GM18870 (cell line): Measurements from ENCODE around the gene KLF6.

ENCODE experiments used
- ATAC-seq: cut with Tn5 transposase; IDR thresholded peaks from one replicate; pipeline ENCODE4 v1.9.1; 2021; ENCODE audit warnings: moderate library complexity; ENCODE audit not compliant: unreplicated experiment

Gene KLF6

DNA sequence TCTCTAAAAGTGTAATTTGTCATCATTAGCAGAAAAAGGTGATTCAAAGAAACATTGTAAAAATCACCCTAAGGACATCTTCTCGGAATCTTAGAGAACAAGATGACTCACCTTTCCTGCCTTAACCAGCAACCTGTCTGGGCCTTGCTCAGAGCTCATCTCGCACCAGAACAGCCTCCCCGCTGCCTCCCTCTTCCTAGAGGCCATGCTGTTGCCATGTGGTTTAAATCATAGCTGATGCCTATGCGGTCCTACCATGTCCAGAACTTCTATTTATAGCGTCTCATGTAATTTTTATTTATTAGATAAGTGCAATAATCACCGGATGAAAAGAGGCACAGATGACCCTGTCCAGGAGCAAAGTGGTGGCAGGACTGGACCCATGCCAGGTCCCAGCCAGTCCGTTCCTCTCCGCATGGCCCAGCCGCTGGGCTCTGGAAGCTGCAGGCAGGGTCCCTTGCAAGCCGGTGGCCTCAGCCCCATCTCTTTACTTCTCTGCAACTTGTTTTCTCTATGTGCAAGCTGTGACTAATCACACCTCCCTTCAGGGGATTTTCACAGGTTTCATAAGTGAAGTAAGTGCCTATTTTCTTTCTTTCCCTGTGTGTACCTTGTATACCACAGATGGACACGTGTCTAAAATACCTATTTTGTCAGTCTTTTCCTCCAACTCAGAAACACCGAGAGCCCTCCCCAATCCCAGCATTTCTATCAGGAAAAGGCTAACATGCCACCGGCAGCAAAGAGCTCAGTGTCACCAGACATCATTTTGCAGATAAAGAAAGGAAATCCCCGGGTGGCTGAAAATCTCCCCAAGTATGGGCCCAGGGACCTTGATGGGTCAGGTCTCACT is 27.1 kb downstream of the KLF6 start:
- peak; percentile 89 for ATAC-seq

DNA sequence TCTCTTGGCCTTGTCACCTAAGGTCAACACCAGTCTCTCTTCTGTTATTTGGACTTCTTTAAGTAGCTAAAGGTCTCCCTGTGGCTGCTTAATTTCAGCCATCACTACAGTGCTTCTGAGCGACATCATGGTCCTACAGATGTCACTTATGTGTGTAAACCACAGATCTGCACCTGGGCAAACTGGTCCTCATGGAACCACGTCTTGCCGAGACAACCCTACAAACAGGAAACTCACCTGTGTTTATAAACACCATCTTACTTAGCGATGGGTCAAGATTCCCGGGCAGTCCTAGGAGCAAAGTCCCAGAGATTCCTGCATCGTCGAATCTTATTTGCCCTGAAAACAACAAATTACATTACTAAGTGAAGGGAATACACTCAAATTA is 27.8 kb downstream of the KLF6 start:
- ATAC-seq: no peak

DNA sequence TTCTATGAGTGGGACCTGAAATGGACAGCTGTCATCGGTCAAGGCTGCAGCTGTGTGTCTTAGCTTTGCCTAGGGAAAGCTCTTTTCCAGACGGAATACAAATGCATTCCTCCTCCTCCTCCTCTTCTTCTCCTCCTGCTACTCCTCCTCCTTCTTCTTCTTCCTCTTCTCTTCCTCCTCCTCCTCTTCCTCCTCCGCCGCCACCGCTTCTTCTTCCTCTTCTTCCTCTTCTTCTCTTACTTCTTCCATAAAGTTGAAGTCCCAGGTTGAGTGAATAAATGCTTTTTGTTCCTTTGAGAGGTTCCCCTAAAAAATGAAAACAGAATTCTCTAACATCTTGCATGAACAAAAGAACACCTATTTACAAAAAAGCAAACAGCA is 28.7 kb downstream of the KLF6 start:
- no peak for ATAC-seq

DNA sequence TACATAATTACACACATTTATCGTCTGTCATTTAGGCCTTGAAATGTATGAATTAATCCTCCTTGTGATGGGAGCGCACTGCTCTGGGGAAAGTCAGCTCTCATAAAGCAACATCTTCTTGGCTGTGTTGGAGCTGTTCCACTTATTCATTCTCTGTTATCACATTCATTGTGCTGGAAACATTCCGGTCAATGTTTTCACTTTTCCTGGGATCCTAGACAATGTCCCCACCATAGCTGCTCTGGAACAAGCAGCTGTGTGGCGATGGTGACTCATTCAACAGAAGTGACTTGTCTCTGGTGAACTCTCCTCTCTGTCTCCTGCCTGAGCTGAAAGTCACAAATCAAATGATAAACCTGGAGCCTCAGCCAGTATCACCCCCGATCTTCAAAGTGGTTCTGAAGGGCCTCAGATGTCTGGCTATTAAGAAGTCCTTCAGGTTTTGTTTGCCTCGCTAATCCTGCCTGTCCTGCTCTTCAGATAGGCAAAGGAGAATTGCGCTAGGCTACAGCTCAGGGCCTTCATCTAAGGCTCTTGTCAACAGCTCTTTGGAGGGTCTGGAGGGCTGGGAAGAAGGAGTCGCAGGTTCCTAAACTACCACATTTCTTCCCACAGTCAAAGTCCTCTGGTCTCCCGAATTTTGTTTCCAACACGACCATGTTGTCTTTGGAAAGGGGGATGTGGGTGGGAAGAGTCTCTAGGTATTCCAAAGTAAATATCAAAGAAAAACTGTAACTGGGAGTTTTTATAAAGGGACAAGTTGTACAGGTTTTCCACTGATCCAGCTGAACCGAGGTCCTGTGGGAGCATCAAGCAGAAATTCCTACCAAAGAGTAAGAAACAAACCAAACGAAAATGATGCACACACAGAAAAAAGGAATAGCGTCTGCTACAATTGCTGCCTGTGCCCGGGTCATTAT is 29.3 kb downstream of the KLF6 start:
- no peak for ATAC-seq

DNA sequence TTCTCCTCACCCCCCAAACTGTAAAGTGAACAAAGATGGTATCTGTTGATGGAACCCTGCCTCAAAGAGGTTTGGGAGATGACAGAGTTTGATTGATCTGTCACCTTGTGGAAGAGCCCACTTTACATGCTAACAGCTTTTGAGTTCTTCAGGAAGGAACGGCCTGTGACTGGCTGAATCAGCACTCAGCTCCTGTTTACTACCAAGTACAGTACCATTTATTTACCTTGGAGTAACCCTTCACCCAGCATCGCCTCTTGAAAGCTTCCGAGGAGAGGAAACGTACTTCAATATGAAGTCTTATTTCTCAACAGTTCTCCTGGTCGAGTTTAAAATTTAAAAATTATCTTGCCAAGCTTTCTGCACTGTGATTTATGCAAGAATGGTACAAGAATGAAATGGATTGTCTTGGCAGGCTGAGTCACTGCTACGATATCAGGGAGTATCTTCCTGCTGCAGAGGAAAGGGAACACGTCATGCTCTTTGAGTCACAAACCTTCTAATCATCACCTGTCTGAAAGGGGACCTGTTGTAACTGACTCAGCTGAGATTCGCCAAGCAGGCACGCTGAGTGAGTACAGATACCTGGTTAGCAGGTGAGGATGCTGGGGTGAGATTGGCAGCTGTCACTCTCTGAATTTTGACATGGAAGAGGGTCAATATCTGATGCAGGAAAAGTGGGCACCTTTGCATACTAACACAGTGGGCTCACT is 30.1 kb downstream of the KLF6 start:
- no peak for ATAC-seq

DNA sequence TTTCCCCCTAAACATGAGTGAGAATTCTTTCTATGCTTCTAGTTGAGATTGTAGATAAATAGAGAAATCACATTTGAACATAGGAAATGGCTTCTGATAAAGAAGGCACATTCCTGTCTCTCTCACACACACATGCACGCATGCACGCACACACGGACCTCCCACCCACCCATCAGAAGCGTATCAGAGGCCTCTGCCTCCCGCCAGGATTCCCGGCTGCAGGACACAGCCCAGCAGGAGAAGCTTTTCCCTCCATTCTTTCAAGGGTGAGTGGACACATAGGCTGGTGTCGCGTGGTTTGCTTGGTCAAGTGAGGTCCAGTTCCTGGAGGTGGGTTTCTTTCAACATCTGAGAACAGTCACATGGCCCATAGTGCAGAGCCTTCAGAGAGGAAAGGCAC is 34.2 kb downstream of the KLF6 start:
- no peak for ATAC-seq

DNA sequence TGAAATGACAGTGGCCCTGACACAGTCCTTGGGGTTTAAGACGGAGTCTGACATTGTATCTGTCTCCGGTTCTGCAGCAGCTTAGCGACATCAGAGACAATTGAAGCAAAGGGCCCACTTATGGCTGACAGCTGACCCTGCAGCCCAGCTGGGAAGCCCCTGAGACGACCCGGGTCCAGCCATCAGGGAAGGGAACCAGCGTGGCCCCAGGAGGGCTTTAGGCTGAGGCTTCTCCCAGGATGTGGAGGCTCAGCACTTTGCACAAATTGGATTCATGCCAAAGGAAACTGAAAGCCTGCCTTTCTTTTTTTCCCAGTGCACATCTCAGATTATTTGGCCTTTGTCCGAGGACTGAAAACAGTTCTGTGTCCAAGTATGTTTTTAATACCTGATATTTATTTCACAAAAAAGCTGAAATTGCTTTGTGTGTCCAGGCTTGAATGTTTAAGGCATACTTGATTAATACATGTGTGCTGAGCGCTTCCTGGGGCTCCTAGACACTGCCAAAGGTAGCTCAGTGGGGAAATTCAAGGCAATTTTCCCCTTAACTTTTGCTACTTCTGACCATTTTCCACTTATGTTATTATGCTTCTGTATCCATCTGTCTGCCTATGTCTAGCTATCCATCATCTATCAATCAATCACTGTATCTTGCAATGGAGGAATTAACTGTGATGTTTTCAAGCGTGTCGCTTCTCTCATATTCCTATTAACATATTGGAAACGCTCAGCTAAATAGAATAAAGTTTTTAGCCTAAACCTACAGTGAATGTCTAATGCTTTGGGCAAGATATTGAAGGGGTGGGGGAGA is 34.8 kb downstream of the KLF6 start:
- no peak for ATAC-seq

DNA sequence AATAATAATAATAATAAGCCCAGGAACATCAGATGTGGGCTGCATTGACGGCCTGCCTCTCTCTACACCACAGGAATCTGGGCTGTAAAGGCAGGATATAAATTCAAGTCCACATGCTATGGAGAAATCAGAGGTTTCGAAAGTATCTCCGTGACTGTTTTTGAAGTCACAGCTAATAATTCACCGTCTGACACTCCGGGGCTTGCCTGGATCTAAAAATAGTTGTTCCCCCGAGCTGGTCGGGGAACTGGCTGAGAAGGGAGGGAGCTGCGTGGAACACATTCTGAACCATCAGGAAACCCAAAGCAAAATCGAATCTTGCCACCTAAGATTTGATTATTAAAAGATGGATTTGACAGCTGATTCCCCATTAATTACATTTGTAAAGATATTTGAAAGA is 35.4 kb downstream of the KLF6 start:
- ATAC-seq: no peak

DNA sequence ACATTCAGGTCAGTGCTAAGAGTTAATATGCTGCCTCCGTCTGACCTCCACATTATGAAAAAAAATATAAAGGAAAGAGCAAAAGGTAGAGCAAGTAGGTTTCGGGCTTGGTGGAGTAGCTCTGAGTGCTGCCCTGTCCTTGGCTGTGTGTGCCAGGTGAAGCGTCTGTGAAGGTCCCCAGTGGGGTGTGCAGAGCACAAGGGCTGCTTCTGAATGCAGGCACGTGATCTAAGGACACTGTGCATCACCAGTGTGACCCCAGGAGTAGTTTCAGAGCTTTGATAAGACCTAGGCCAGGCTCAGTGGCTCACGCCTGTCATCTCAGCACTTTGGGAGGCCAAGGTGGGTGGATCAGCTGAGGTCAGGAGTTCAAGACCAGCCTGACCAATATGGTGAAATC is 36.0 kb downstream of the KLF6 start:
- ATAC-seq: no peak

DNA sequence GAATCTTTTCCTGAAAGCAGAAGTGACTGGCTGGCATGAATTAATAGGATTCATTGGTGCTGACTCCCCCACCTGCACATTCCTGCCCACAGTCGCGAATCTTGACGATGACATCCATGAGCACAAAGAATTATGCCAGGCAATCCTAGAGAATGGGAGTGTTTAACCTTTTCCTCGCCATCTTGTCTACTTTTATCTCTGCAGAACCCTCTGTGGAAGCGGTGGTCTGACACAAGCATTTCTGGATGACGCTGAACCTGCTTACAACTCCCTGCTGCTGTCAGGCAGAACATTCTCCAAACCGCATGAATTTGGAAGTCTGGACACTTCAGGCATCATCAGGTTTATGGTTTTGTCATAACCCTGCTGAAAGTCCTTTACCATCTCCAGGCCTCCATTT is 36.5 kb downstream of the KLF6 start:
- no peak for ATAC-seq

DNA sequence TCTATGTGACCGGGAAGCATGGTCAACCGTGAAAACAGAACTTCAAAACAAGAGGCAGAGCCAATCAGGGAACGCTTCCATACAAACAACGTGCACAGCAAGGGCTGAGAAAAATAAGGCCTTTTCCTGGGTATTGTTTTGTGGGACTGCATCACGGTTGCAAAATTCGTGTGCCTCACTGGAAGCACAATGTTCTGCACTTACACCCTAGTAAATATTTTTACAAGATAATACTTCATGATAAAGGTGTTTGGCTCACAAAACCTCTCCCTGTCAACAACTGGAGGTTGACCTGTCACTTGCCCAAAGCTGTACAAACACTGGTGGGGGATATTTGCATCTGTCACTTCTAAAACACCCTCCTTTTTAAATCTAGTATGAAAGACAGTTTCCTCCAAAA is 37.0 kb downstream of the KLF6 start:
- no peak for ATAC-seq

DNA sequence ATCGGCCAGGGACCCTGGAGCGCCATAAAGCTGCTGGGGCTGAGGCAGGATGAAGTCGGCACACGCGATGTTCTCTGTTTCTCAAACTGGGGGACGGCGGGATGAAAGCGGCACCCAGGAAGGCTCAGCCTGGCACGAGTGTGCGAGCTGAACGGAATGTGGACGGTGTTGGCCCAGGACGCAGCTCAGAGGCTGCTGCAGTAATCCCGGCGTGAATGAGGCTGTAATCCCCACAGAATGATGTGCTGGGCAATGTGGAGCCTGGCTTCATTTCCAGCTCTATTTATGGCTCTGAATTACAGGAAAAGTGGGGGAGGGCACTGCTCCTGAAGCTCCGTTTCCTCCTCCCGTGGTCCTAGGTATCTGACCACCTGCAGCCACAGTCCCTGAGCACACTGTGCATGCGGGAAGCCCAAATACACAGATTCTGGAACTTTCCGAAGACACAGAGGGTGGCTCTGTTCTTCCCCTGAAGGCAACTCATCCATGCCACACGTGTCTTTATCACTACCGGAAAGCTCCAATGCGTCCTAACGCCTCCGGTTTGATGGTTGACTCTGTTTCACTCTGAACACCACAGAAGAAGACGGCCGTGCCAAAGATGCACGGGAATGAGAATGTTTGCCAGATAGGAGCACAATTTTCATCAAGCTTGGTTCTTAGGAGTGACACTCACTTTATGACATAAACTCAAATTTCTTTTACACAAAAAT is 37.6 kb downstream of the KLF6 start:
- ATAC-seq: no peak

DNA sequence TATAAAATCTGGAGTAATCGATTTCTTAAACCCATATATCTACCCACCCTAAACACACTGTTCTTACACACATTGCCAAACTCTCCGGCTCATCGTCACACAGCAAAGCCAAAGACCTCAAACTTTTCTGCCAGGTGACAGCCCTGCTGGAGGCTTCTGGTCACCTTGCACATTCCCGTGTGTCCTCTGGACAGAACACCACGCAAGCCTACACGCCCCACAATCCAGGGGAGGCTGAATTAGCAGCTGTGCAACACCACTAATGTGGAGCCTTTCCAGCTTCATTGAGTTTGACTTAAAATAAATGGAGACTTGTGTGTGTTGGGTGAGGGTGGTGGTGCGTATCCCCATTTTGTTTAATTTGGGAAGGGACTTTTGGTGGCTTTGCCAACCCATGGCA is 38.4 kb downstream of the KLF6 start:
- ATAC-seq: no peak

DNA sequence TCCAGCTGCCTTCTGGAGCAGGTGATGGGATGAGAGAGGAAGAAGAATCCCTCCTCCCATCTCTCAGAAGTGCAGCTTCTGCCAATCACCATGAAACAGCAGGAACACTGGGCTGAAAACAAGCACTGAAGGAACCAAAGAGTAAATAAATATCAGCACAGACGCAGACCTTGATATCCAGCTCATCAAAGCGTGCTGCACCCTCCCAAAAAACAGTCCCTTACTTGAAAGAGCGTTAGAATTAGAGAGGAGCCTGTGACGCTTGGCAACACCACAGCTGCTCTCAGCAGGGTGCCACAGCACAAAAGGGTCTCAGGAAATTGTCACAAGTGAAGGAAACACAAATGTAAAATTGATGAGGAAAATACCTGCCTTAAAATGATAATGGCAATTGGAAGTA is 39.5 kb downstream of the KLF6 start:
- no peak for ATAC-seq

DNA sequence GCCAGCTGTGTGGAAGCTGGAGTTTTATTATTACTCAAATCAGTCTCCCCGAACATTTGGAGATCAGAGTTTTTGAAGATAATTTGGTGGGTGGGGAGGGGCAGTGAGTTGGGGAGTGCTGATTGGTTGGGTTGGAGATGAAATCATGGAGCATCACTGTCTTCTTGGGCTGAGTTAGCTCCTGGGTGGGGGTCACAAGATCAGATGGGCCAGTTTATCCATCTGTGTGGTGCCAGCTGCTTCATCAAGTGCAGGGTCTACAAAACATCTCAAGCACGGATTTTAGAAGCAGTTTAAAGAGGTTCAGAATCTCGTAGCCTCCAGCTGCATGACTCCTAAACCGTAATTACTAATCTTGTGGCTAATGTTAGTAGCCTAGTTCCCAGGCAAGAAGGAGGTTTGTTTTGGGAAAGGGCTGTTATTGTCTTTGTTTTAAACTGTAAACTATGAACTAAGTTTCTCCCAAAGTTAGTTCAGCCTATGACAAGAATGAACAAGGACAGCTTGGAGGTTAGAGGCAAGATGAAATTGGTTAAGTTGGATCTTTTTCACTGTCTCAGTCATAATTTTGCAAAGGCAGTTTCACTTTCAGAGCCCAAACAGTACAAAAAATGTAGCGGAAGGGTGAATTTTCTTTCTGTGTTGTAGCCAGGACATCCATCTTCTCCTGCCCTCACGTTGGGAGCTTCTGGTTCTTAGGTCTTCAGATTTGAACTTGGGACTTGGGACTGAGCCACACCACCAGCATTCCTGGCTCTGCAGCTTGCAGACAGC is 43.1 kb downstream of the KLF6 start:
- no peak for ATAC-seq

DNA sequence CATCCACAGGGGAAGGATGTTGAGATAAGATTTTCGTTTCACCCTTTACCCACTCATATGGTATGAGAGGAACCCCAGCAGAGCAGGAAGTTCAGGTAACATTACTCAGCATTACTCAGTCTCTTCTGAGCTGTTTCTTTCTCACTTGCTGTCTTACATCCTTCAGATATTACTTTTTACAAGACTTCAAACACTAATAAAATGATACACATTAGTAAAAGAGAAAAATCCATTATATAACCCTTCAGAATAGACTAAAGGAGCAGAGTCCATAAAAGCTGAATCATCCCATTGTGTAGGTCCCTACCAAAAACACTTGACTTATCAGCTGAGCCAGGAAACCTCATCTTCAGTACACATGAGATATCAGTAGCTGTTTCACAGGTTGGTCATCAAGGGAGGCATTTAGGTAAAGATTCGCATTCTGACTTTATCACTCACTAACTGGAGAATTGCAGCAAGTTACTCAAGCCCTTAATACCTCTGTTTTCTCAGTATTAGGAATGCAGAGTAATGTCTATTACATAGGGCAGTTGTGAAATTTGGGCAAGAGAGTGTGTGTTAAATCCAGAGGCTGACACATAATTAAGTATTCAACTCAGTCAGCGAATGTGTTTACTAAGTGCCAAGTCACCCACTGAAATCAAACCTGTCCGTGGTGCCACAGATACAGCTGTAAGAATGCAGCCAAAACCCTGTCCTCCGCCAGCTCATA is 44.7 kb downstream of the KLF6 start:
- peak; percentile 68 for ATAC-seq

DNA sequence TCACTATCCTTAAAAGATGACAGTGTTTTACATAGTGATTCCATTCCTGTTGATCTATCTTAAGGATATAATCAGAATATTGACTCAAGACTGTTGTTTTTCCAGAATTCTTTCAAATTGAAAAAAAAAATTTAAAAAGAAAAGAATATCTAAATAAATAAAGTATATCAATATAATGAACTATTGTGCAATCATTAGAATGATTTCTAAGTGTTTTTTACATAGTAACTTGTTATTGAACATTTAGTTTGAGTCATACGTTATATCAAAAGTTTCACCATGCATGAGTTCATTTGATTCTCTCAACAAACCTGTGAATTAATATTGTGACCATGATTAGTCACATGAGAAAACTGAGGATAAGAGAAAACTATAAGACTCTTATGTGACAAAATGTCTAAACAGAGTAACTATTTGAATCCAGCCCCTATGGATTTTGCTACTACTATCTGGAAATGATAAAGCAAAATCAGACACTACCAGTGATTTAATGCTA is 46.1 kb downstream of the KLF6 start:
- ATAC-seq: no peak

DNA sequence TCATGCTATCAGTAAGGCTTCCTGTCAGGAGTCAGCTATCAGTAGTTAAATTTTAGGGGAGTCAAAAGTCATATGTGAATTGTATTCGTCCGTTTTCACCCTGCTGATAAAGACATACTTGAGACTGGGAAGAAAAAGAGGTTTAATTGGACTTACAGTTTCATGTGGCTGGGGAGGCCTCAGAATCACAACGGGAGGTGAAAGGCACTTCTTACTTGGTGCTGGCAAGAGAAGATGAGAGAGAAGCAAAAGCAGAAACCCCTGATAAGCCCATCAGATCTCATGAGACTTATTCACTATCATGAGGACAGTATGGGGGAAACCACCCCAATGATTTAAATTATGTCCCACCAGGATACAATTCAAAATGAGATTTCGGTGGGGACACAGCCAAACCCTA is 47.1 kb downstream of the KLF6 start:
- ATAC-seq: no peak
